ENCODE measurements around the gene ADRA2A.

The ADRA2A gene

DNA sequence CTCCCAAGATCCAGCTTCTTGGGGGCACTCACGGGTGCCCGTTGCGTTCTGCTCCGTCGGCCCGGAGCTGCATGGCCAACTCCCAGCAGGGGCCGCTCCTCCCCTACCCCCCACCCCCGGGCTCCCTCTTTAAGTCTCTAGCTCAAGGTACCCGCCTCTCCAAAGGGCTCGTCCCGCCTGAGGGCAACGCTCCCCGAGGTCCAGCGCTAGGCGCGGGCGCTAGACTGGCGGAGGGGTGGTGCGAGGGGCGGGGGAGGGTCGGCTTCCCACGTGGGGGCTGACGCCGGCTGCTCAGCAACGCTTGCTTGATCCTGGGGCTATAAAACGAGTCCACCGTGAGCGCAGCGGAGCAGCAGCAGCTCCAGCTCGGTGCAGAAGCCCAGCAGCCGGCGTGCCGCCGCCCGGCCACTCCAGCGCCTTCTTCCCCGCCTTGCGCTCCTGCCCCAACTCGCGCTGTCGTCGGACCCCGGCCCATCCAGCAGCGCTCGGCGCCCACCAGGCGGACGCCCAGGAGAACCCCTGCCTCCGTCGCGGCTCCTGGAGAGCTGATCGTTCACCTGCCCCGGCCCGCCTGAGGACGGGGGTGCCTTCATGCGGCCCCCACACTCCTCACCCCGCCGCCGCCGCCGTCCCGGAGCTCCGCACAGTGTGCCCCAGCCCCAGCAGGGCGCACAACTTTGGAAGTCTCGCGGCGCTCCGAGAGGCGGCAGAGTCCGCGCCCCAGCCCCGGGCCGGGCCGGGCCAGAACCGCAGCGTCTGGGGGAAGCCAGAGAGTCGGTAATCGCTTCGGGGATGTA is at the start of gene ADRA2A:
Gene ADRA2A (plus strand): TSS at position 348 of the 797 bp plus-strand sequence. CDS start 968 bp downstream, outside the sequence.
- DNase-seq = no peak

DNA sequence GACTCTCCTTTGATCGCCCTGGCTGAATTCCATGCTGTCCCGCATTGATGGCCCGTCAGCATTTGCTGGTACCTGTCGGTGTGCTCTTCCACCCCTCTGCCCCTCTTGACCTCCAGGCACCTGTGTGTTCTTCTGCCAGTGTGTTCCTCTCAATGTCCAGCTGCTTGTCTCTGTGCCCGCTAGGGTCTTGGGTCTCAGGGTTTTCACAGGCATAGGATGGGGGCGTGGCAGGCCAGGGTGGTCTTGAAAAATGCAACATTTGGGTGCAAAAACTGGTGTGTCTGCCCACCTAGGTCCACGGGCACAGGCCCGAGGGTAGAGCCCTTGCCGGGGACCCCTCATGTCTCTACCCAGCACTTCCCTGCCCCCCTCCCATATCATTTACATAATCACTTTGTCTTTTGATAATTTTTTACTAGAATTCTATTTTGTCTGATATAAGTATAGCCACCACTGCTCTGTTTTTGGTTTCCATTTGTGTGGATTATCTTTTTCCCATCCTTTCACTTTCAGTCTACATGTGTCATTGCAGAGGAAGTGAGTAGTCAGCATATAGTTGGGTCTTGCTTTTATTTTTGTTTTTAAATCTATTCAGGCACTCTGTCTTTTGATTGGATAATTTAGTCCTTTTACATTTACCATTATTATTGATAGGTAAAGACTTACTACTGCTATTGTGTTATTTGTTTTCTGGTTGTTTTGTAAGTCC is 46.6 kb upstream of the ADRA2A start:
- DNase-seq = no peak

DNA sequence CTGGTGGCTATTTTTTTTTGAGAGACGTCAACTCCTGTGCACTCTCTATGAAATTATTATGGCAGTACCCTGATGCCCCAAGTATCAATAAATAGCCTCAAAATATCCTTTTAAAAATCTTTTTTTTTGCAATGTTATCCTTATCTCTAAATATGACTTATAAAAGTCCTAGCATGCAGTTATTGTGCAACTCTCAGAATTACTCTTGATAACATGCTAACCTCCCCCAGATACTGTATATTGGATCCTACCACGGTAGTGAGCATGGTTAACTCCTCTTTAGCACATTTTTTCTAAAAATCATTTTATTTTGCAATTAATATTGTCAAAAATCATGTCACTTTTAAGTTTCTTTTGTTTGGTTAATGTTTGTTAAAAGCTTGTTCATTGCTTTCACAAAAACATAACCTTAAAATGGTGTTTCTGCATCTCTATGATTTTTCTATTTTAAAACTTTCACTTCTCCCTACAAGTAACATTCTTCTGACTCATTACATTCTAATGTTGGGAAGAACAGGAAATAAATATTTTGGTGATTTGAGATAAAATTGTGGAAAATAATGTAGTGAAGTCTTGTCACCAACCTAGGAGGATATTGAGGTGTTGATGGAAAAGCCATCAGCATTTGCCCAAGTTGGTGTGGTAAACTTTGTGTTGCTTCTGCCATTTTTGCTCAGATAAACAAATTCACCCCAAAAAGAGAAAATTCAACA is 42.1 kb upstream of the ADRA2A start:
- no peak for DNase-seq

DNA sequence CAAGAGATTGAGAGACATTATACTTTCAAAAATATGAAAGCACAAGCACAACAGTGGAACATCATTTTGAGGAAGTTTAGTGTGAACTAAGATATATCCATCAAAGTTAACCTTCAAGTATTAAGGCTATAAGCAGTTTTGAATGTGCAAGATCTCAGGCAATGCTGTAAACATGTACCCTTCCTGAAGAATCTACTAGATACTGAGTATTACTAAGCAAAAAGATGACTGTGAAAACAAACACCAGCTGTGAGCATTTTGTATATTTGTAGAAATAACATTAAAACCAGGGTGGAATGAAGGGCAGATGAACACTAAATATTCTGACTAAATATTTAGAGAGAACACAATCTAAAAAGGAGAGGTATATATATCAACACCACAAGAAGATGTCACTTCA is 41.3 kb upstream of the ADRA2A start:
- DNase-seq = no peak

DNA sequence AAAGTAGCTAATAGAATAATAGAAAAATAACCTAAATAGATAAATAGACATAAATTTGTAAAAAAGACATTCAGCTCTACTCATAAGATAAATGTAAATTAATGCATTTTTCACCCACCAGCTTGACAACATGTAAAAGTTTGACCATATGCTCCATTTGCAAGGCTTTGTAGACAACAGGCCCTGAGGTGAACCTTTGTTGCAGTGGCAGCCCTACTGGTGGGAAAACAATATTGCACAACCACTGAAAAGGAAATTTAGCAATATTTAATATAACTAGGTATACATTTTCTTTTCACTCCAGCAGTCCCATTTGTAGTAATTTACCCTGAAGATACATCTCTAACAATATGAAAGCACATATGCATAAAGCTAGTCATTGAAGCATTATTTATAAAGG is 39.0 kb upstream of the ADRA2A start:
- DNase-seq = no peak

DNA sequence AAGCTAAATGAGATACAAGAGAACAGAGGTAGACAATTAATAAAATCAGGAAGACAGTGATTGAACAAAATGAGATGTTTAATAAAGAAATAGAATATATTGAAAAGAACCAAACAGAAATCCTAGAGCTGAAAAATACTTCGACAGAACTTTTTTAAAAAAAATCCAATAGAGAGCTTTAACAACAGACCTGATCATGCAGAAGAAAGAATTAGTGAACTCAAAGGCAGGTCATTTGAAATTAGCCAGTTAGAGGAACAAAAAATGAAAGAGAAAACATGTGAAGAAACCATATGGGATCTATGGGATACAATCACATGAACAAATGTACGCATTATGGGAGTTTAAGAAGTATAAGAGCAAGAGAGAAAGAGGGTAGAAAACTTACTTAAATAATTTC is 37.3 kb upstream of the ADRA2A start:
- DNase-seq = no peak

DNA sequence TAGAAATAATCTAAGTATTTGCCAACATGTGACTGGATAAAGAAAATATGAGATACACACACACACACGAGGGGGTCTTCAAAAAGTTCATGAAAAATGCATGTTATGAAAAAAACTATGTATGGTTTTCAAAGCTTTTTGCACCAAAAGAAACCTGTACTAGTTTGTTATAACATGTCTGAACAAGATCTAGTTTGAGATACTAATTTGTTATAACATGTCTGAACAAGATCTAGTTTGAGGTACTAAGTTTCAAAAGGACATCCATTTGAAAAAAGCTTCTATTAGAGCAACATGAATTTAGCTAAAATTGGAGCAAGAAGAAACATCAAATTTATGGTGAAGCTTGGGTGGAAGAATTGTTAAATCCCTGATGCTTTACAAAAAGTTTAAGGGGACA is 19.8 kb upstream of the ADRA2A start:
- DNase-seq = no peak

DNA sequence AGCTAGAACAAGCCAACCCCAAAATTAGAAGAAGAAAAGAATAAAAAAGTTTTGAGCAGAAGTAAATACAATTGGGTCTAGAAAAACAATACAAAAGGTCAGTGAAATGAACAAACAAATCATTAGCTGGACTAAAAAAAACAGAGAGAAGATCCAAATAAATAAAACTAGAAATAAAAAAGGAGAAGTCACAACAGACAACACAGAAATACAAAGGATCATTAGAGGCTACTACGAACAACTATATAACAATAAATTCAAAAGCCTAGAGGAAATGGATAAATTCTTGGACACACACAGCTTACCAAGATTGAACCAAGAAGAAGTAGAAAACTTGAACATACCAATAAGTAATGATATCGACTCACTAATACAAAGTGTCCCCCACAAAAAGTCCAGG is 13.4 kb upstream of the ADRA2A start:
- DNase-seq = no peak

DNA sequence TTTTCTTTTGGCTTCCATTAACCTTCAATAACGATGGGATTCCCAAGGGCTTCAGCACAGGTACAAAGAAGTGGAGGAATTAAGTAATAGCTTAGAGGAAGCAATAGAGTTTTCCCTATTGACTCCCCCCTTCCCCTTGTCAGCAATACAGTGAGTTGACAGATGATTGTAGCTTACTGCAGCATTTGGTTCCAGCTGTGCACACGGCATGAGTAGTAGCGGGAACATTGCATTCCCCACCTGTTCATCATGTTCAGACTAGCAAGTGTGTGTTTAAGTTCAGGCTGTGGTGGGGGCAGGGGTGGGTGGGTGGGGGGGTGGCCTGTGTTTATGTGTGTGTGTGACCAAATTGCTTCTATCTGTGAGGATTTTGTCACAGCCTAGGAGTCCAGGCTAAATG is 4.6 kb upstream of the ADRA2A start:
- DNase-seq = no peak

DNA sequence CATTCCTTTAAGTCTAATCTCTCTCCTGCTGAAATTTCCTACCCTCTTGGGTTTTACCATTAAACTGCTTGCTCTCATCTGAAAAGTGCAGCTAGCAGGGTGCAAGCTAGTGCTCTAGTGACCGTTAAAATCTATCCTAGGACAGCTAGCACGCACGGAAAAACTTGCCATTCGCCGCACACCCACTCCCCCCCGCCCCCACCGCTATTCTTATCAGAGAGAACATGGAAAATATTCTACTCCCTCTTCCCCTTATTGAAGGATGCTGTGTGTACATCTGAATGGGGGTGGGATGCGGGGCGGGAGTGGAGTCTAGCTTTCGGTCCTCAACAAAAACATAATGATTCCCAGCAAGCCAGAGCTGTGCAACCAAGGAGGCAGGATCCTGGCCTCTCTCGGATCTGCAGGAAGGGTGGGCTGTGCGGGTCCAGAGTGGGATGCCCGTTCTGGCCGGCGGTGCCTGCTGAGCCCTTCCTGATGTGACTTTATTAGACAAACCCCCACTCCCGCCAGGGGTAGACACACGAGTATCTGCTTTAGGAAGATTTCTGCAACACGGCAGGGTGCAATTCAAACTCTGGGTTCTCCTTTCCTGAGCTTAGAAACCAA is 1.1 kb upstream of the ADRA2A start:
- DNase-seq = no peak

DNA sequence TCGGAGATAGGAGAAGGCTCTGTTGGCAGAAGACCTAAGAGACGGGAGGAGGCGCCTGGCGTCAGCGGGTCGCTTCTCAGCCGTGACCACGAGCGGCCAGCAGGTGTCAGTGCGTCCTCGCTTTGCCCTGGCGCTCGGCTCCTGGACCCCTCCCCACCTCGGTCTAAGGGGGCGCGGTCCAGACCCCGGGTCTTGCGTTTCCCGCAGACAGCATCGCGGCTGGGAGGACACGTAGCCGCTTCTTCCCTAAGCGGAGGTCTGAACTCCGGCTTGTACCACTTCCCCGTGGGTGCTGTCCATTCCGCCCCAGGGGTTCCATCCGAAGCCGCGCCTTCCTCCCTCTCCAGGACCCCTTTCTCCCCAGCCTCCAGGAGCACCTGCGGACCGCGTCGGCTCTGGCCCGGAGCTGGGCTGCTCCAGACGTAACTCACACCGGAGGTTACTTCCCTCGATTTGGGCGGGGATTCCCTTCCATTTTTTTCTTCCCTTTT is 593 bp upstream of the ADRA2A start:
- no peak for DNase-seq

DNA sequence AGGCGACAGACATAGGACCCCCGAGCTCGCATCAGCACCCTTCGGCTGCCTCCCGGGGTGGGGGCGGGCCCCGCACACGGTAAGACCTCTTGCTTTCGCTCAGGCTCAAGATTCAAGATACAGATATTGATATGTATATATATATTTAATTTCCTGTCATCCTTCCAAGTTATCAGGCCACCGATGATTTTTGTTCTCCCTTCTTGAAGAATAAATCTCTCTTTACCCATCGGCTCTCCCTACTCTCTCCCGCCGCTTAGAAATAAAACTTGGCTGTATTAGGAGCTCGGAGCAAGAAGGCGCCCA is 603 bp downstream of the ADRA2A start:
- no peak for DNase-seq

DNA sequence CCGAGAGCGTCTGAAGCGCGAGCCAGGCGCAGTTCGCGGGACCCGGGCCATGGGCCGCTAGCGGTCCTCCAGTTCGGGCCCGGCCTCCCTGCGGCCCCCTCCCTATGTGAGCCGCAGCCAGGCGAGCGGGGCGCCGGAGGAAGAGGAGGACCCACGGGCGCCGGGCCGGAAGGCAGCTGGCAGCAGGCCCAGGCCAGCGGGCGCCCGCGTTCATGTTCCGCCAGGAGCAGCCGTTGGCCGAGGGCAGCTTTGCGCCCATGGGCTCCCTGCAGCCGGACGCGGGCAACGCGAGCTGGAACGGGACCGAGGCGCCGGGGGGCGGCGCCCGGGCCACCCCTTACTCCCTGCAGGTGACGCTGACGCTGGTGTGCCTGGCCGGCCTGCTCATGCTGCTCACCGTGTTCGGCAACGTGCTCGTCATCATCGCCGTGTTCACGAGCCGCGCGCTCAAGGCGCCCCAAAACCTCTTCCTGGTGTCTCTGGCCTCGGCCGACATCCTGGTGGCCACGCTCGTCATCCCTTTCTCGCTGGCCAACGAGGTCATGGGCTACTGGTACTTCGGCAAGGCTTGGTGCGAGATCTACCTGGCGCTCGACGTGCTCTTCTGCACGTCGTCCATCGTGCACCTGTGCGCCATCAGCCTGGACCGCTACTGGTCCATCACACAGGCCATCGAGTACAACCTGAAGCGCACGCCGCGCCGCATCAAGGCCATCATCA is 1.1 kb downstream of the ADRA2A start:
- DNase-seq = no peak

DNA sequence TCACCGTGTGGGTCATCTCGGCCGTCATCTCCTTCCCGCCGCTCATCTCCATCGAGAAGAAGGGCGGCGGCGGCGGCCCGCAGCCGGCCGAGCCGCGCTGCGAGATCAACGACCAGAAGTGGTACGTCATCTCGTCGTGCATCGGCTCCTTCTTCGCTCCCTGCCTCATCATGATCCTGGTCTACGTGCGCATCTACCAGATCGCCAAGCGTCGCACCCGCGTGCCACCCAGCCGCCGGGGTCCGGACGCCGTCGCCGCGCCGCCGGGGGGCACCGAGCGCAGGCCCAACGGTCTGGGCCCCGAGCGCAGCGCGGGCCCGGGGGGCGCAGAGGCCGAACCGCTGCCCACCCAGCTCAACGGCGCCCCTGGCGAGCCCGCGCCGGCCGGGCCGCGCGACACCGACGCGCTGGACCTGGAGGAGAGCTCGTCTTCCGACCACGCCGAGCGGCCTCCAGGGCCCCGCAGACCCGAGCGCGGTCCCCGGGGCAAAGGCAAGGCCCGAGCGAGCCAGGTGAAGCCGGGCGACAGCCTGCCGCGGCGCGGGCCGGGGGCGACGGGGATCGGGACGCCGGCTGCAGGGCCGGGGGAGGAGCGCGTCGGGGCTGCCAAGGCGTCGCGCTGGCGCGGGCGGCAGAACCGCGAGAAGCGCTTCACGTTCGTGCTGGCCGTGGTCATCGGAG is 1.8 kb downstream of the ADRA2A start:
- no peak for DNase-seq

DNA sequence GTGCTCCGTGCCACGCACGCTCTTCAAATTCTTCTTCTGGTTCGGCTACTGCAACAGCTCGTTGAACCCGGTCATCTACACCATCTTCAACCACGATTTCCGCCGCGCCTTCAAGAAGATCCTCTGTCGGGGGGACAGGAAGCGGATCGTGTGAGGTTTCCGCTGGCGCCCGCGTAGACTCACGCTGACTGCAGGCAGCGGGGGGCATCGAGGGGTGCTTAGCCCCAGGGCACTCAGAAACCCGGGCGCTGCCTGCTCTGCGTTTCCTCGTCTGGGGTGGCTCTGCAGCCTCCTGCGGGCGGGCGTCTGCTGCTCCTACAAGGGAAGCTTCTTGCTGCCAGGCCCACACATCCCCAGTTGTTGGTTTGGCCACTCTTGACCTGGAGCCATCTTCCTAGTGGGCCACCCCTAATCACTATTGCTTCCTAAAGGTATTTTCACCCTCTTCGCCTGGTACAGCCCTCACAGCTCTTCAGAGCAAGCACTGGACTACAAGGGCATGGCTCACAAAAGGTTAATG is 2.5 kb downstream of the ADRA2A start:
- DNase-seq = no peak

DNA sequence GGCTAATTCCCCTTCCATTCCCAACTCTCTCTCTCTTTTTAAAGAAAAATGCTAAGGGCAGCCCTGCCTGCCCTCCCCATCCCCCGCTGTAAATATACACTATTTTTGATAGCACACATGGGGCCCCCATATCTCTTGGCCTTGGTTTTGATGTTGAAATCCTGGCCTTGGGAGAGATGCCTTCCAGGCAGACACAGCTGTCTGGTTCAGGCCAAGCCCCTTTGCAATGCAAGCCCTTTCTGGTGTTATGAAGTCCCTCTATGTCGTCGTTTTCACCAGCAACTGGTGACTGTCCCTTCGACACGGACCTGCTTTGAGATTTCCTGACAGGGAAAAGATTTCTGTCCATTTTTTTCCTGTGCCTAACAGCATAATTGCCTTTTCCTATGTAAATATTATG is 3.0 kb downstream of the ADRA2A start:
- no peak for DNase-seq

DNA sequence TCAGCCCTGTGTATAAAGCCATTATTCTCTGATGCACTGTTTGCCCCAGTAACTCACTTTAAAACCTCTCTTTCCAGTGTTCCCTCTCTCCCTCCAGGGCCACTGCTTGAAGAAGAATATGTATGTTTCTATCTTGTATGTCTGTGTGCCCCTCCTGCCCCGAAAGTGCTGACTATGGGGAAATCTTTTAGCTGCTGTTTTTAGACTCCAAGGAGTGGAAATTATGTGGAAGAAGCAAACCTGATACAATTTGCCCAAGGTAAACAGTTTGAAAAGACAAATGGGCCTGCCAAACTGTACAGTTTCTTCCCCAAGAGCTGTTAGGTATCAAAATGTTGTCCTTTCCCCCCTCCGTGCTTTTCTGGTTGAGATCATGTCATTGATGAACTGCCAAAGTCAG is 3.4 kb downstream of the ADRA2A start:
- no peak for DNase-seq

DNA sequence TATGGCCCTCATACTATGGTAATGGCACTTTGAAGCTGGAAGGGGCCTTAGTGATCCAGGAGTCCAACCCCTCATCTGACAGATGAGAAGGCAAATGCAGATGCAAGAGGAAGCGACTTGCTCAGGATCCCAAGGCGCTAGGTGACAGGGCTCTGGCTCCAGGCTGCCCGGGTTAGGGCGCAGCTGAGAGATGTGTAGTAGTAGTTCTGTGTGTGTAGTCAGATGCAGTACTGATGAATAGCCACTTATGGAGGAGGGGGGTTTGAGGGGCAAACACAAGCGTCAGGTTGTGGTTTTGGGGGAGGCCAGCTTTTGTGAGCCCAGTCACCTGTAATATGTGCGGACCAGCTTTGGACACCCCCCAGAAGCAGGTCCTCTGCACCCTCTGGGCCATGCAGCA is 4.8 kb downstream of the ADRA2A start:
- DNase-seq = no peak

DNA sequence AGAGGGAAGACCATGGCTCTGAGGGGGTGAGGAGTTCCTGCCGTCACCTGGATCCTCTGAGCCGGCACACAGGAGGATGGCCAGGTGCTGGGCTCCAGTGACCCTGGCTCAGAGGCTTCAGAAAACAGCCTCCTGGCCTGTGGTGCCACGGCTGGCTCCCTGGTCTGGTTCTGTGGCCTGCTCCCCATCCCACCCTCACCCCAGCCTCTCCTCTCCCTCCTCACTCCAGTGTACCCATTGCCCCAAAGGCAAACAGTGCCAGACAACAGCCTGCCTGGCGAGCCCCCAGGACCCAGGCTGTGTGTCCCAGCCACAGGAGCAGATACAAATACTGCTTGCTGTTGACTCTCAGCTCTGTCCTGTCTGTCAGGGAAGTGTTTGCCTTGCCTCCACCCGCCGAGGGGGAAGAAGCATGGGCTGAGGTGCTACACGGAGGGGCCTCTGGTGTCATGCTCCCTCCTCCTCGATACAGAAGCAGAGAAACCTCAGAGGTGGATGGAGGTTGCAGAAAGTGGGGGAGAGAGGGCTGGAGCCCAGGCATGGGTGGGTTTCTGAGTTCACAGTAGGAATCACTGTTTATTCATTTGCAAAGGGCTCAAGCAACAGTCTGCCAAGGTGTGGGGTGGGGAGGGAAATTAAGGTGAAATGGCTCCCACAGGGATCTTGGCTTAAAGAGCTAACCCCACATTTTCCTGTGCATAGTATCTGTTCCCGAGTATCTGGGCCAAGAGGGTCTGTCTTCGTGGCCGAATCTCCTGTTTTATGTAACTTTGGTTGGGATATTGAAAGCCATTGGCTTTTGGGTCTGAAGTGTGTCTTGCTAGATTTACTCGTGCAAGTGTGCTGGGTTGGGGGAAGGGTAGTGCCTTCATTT is 5.5 kb downstream of the ADRA2A start:
- no peak for DNase-seq

DNA sequence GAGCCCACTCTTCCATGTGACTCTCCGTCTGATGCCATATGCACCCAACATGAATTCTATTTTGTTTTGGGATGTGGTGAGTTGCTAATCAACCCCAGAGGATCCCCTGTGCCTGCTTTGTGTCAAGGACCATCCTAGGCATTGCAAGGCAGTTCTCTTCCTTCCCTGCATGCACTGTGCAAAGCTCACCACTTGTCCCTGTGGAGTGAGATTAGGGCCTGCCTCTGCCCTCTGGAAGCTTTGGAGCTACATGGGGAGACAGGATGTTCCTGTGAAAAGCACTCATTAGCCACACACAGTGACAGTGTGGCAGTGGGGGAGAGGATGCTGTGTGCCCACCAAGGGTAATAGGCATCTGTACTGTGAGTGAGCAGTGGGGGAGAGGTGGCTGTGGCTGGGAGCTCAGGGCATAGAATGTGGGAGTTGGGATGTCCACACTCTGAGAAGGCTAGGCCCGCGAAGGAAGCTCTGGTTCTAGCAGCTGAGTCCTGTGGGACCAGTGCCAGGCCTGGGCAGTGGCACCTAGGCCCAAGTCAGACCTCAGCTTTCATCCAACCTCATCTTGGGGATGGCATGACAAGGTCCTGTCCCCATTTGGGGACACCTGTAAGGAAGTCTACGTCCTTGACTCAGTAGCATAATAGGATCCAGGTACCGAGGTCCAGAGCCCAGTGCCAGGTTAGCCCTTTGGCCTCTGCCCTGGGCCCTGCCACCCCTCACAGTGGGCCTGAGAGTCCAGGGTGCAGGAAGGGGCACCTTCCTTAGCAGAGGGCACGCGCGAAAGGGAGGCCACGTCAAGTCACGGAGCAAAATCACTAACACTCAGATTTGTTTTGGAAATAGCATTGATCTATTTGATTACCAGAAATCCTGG is 6.6 kb downstream of the ADRA2A start:
- DNase-seq = no peak

Measured in NCI-H2171 (cell line).